ENCODE measurements around the gene FAM168A.

The FAM168A gene

DNA sequence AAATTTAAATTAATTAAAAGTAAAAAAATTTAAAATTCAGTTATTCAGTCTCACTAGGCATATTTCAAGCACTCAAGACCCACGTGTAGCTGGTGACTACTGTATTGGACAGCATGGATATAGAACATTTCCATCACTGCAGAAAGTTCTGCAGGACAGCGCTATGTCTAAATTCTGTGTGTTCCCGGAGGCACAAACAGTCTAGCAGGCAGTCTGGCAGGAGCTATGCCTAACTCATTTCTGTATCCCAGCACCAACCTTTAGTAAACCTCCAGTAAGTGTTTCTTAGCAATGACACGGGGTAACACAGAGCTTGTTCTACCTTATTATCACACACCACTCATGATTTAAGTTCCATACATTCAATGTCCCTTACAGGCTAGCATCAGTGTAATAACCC lies 48.5 kb downstream of the FAM168A start:
- Histone ChIP-seq H3K4me3 (replicated peaks; ENCODE audit: low read depth, low read length) (no peak overlapping the region), H3K27me3 (replicated peaks; ENCODE audit: control insufficient read depth, insufficient read depth, low read length) (no peaks in the 10 kb centered on the region), H3K36me3 (ENCODE audit: control insufficient read depth, insufficient read depth, low read length) (no peaks in the 10 kb centered on the region)
- DNase-seq (ENCODE audit: extremely low read depth, insufficient read length), result no peak
- TF ChIP-seq, protein P1, sequence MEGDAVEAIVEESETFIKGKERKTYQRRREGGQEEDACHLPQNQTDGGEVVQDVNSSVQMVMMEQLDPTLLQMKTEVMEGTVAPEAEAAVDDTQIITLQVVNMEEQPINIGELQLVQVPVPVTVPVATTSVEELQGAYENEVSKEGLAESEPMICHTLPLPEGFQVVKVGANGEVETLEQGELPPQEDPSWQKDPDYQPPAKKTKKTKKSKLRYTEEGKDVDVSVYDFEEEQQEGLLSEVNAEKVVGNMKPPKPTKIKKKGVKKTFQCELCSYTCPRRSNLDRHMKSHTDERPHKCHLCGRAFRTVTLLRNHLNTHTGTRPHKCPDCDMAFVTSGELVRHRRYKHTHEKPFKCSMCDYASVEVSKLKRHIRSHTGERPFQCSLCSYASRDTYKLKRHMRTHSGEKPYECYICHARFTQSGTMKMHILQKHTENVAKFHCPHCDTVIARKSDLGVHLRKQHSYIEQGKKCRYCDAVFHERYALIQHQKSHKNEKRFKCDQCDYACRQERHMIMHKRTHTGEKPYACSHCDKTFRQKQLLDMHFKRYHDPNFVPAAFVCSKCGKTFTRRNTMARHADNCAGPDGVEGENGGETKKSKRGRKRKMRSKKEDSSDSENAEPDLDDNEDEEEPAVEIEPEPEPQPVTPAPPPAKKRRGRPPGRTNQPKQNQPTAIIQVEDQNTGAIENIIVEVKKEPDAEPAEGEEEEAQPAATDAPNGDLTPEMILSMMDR (IDR thresholded peaks at IDR 0.05; ENCODE audit: insufficient read depth, low read length, poor library complexity, severe bottlenecking), result no peak

DNA sequence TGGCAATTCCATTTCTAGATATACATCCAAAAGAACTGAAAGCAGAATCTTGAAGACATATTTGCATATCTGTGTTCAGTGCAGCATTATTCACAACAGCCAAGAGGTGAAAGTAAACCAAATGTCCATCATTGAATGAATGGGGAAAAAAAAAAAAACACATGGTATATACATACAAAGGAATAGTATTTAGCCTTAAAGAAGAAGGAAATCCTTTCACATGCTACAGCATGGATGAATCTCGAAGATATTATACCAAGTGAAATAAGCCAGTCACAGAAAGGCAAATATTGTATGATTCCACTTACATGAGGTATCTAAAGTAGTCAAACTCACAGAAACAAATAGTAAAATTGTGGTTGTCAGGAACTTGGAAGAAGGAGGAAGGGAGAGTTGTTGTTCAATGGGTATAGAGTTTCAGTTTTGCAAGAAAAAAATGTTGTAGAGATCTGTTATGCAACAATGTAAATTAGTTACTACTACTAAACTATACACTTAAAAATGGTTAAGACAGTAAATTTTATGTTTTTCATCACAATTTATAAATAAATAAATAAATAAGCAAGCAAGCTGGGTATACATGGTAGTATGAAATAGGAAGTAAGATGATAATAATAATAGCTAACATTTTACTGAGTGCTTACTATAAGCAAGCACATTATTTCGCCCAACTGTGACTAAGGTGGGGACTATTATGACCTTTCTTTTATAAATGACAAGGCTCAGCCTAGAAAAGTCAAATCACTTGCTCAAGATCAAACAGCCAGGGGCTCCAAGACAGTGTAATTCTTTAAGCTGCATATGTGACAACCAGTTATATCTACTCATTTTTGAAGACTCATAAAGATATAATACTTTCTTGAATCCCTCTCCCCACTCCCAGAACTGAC lies 50.0 kb downstream of the FAM168A start:
- H3K4me3 ChIP-seq (replicated peaks; ENCODE audit: low read depth, low read length), result no peak overlapping the region
- TF ChIP-seq, protein P1 (IDR thresholded peaks at IDR 0.05; ENCODE audit: insufficient read depth, low read length, poor library complexity, severe bottlenecking), result no peak
- DNase-seq (ENCODE audit: extremely low read depth, insufficient read length), result no peak
- H3K36me3 ChIP-seq (ENCODE audit: control insufficient read depth, insufficient read depth, low read length), result no peaks in the 10 kb centered on the region
- H3K27me3 ChIP-seq (replicated peaks; ENCODE audit: control insufficient read depth, insufficient read depth, low read length), result no peaks in the 10 kb centered on the region

DNA sequence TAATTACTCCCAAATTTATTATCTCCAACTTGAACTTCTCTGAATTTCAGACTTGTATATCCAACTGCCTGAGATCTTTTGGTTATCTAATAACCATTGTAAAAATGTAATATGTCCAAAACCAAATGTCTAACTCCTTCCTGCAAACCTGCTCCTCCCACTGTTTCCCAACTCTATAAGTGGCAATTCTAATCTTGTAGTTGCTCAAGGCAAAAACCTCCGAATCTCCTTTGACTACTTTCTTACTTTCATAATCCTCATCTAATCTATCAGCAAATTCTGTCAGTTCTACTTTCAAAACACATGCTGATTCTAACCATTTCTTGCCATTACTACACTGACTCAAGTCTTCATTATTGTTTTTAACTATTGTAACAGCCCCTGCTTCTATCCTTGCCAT lies 55.7 kb downstream of the FAM168A start:
- H3K36me3 ChIP-seq (ENCODE audit: control insufficient read depth, insufficient read depth, low read length), result no peaks in the 10 kb centered on the region
- H3K4me3 ChIP-seq (replicated peaks; ENCODE audit: low read depth, low read length), result no peak overlapping the region
- TF ChIP-seq, protein P1 (IDR thresholded peaks at IDR 0.05; ENCODE audit: insufficient read depth, low read length, poor library complexity, severe bottlenecking), result no peak
- DNase-seq (ENCODE audit: extremely low read depth, insufficient read length), result no peak
- H3K27me3 ChIP-seq (replicated peaks; ENCODE audit: control insufficient read depth, insufficient read depth, low read length), result no peaks in the 10 kb centered on the region

DNA sequence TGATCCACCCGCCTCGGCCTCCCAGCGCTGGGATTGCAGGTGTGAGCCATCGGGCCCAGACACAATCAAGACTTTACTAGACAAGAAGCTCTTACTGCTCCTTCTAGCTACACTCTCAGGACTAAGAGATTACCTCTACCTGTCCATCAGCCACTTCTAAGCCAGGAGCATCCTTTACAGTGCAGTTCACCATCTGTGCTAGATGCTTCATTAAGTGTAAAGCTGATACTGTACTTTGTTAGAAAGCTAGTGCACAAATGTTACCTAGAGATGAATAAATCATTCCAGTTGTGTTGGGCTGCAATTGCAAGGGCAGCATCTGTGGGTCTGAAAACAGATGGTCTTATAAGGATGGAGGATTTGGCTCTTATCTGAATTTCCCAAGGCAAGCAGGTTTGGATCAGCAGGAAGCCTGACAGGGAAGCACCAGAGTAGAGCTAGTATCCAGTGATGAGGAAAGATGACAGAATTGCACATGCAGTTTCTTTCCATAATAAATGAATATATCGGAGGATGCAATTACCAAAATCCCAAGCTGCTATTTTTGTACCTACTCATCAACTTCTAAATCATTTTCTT lies 58.3 kb downstream of the FAM168A start:
- no peaks in the 10 kb centered on the region for H3K27me3 ChIP-seq (replicated peaks; ENCODE audit: control insufficient read depth, insufficient read depth, low read length)
- TF ChIP-seq, protein P1 (IDR thresholded peaks at IDR 0.05; ENCODE audit: insufficient read depth, low read length, poor library complexity, severe bottlenecking), result no peak
- no peak overlapping the region for H3K4me3 ChIP-seq (replicated peaks; ENCODE audit: low read depth, low read length)
- no peak for DNase-seq (ENCODE audit: extremely low read depth, insufficient read length)
- no peaks in the 10 kb centered on the region; the same call in 1 of the 2 replicates for H3K36me3 ChIP-seq (ENCODE audit: control insufficient read depth, insufficient read depth, low read length)

DNA sequence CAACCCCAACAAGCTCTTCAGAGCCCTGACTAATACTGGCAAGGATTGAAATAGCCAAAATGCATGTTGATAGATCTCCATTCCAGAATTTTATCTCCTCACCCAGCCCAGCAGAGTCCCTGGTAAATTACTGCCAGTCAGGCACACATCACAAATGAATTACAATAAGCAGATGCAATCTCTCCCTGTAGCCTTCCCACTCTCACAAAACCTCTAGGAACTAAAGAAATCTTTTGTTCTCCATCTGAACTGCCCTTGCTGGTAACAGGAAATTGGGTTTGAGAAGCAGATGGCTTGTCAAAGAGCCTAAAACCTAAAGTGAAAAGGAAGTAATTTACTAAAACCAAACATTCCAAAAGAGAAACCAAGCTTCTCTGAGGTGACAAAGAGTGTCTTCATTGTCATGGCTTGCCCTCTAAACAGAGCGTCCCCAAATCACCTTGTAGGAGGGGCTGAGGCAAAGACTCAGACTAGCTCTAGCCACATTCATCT lies 59.5 kb downstream of the FAM168A start:
- no peaks in the 10 kb centered on the region for H3K27me3 ChIP-seq (replicated peaks; ENCODE audit: control insufficient read depth, insufficient read depth, low read length)
- no peaks in the 10 kb centered on the region; the same call in 1 of the 2 replicates for H3K36me3 ChIP-seq (ENCODE audit: control insufficient read depth, insufficient read depth, low read length)
- TF ChIP-seq, protein P1 (IDR thresholded peaks at IDR 0.05; ENCODE audit: insufficient read depth, low read length, poor library complexity, severe bottlenecking), result no peak
- H3K4me3 ChIP-seq (replicated peaks; ENCODE audit: low read depth, low read length), result no peak overlapping the region
- DNase-seq (ENCODE audit: extremely low read depth, insufficient read length), result peak; percentile 26

Measured in GM06990 (cell line).